HG03439 (cell line): Measurements from ENCODE around the gene PABPC1L2A.
"Not testable (repeated sequence)": the region's sequence is repeated elsewhere in the genome, so short reads cannot be mapped to it uniquely, and the experiment has no call there.

ENCODE experiments used
- ATAC-seq: cut with Tn5 transposase; IDR thresholded peaks from one replicate; pipeline ENCODE4 v1.9.1; 2021; ENCODE audit warnings: mild to moderate bottlenecking, moderate library complexity; ENCODE audit not compliant: unreplicated experiment

Gene PABPC1L2A

GRCh38 chrX:73079024-73079562 is at the start of gene PABPC1L2A:
TSS of gene PABPC1L2A (minus strand) at chrX:73079512. CDS start at chrX:73079386, 126 bp downstream.
- not testable (repeated sequence) for ATAC-seq

- no peak for ATAC-seq
Measured at GRCh38 chrX:73127700-73128241, 48.5 kb upstream of the PABPC1L2A start.

- ATAC-seq: no peak
Measured at GRCh38 chrX:73126240-73126639, 46.9 kb upstream of the PABPC1L2A start.

GRCh38 chrX:73099505-73099904 is 20.2 kb upstream of the PABPC1L2A start:
- ATAC-seq: not testable (repeated sequence)

- not testable (repeated sequence) for ATAC-seq
Measured at GRCh38 chrX:73086766-73087165, 7.5 kb upstream of the PABPC1L2A start.

- ATAC-seq: not testable (repeated sequence)
Measured at GRCh38 chrX:73079884-73080283, 572 bp upstream of the PABPC1L2A start.

GRCh38 chrX:73078597-73078996 is 715 bp downstream of the PABPC1L2A start:
- not testable (repeated sequence) for ATAC-seq

- ATAC-seq: no peak
Measured at GRCh38 chrX:73076838-73077237, 2.5 kb downstream of the PABPC1L2A start.

- no peak for ATAC-seq
Measured at GRCh38 chrX:73069365-73070035, 9.8 kb downstream of the PABPC1L2A start.

GRCh38 chrX:73068467-73069364 is 10.6 kb downstream of the PABPC1L2A start:
- ATAC-seq: no peak

- ATAC-seq: not testable (repeated sequence)
Measured at GRCh38 chrX:73067761-73068466, 11.4 kb downstream of the PABPC1L2A start.

- no peak for ATAC-seq
Measured at GRCh38 chrX:73028876-73029275, 50.4 kb downstream of the PABPC1L2A start.
